GM21423 (cell line): ENCODE measurements around the gene NRP1.

Source experiments
- ATAC-seq: cut with Tn5 transposase; IDR thresholded peaks from one replicate; pipeline ENCODE4 v1.9.1; 2021; ENCODE audit warnings: mild to moderate bottlenecking, moderate library complexity; ENCODE audit not compliant: unreplicated experiment

The NRP1 gene

DNA sequence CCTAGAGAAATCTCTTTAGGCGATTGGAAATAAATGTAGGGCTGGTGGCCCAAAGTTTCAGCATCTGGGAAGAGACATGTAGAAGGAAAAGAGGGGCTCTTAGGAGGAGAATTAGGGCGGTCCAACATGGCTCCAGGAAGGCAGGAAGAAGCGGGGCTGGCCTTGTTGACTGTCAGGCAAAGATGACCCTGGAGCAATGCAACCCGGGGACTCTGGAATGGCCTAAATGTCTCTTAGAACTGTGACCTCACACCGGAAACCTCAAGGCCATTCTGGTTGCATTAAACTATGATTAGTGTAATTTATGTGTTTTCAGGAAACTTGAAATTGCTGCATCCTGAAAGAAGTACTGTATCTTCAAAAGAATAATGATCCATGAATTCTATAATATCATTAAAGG, 66.8 kb downstream of the NRP1 start:
- ATAC-seq: no peak

DNA sequence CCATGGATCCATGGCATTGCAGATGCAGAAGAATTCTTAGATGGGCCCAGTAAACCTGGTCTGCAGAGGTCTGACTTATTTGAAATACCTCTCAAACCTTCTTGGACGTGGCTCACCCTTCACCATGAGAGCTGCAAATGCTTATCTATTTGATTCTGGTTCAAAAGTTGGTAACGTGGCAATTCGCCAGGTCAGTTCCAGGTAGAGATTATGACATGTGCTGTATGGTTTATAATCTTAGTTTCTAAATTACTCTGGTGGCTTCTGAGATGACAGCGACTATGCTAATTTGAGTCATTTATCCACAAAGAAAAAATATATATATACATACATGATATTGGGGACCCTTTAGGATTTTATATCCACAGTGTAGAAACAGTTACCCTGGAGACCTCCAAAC, 68.8 kb downstream of the NRP1 start:
- ATAC-seq: no peak

DNA sequence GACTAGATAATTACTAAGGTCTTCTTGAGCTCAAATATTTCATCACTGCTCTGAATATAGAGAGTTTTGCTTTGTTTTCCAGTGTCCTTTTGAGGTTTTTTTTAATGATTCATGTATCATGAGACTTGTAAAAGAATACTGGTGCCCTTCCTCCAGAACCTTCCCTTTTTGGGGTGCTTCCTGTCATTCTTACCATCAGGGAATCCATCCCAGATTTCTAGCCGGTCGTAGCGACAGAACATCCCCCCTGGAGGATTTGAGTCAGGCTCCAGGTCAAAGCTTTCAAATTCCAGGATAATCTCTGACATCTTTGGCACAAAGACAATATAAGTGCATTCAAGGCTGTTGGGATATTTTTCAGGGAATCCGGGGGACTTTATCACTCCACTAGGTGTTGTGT, 71.0 kb downstream of the NRP1 start:
- ATAC-seq: no peak

DNA sequence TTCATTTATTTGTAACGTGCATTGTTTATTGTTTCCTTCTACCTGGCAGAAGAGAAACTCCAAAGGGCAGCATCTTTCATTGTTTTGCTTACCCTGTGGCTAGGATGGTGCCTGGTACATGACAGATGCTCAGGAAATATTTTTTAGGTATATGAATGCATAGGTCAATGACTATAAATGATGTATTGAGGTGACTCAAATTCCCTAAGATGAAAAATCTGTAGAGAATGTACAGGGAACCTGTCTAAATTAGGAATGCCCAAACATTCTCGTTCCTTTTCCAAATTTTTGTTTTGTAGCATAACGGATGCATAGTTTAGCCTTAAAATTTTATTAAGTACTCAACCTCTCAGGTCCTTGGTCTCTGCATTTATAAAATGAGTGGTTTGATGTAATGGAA, 71.6 kb downstream of the NRP1 start:
- no peak for ATAC-seq

DNA sequence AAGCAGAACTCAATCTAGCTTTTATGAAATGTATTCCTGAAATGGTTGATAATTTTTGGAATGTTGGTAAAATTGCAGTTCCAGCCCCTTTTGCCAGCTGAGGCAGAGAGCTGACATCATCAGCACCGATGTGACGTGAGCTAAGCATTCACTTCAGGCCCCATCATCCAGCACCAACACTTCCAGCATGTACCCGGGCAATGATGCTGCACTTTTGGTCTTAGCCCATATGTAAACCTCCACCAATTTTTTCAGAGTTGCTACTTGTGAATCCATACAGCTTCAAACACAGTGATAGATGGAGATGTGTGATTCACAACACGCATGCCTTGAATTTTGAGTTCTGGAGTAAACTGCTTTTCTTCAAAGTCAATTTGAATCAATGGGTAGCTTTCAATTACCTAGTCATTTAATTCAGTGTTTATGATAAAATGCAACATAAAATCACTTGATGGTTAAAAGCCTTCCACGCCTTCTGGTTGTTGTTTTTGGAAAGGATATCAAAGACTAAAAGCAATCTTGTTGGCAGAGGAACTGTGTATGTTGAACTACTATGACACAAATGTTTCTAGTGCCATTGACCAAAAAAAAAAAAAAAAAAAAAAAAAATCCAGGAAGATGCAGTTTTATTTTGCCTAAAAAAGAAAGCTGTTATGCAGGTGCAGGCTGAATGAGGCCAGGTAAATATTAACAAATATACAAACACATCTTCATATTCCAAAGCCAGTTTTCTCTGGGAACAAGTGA, 73.9 kb downstream of the NRP1 start:
- ATAC-seq: no peak

DNA sequence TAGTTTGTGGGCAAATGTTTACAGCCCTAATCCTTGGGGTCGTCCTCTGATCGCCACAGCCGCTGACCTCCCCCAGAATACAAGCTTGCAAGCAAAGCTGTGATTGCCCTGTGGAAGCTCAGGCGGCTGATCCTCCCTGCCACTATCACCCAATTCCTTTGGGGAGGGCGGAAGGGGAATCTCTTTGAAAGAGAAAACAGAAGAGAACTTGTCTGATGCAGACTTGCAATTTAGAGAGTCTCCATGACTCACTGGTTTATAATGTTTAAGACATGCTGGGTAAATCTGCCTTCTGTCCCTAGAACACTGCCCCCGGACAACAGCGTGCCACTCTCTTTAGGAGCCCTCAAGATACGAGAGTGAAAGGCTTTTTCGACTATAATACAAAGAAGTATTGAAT, 75.5 kb downstream of the NRP1 start:
- ATAC-seq: no peak

DNA sequence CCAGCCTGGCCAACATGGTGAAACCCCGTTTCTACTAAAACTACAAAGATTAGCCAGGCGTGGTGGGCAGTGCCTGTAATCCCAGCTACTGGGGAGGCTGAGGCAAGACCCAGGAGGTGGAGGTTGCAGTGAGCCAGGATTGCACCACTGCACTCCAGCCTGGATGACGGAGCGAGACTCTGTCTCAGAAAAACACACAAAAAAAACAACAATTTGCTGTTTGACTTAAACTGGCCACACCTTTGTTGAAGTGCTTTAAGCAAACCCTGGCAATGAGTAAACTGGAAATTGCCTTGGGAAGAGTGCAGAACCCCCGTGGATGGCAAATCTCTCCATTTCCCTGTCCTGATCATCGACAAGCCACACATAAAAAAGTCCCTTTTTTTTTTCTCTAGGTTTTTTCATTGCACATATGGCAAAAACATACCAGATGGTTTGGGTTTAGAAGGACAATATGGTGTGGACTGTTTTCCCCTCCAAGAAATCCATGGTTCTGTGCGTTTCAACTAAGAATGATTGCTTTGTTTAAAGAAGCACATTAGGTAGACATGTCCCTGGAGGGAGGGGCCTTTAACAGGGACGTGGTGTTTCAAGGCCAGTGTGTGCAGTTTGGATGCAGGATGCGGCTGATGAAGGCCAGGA, 76.9 kb downstream of the NRP1 start:
- no peak for ATAC-seq

DNA sequence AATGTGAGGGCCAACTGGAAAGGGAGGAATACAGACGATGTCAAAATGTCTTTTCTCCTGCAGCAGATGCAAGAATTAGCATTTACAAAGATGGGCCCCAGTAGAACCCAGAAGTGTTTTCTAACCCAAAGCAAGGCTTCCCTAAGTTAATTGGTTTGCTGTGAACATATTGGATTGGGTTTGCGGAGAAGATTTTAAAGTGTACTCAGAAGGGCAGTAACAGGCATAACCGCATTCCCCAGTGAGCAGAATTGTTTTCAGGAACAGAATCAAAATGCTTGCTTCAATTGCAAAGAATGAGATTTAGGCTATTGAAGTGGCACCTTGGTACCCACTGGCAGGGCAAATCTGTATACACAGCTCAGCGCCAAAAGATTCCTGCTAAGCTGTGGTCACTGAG, 78.0 kb downstream of the NRP1 start:
- ATAC-seq: no peak

DNA sequence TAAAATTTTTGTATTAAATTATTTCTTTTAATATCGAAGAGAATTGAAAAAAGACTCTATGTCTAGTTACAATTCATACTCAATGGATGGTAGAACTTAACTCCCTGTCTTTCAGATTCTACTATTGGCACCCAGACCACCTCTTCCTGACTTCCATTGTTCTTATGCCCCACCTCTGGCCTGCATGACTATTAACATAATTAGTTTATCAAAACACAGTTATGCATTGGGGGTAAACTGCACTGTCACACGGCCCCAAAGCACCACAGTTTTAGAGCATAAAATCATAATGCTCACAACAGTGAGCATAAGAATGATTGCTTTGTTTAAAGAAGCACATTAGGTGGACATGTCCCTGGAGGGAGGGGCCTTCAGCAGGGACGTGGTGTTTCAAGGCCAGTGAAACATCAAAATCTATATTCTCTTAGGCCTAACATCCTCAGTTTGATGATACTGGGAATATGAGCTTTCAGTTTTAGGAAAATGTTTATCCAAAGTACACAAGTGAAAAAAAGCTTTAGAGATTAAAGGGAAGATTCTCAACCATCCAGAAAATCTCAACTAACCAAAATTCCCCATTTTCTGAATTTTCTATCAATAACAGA, 79.8 kb downstream of the NRP1 start:
- ATAC-seq: no peak

DNA sequence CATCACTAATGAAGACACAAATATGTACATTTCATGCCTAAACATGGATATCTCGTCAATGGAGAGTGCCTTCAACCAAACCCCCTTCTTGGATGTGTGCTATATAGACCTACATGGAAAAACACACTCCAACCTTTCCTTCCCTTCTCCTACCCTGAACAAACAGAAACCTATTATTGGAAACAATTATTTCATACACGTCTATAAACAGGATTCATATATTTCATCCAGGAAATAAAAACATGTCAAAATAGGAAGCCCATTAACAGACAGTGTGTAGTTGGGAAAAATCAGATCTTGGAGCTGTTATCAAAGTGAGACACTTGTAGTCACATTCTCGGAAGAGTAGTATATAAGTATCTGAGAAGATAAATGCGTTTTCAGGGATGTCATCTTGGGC, 81.1 kb downstream of the NRP1 start:
- ATAC-seq: no peak

DNA sequence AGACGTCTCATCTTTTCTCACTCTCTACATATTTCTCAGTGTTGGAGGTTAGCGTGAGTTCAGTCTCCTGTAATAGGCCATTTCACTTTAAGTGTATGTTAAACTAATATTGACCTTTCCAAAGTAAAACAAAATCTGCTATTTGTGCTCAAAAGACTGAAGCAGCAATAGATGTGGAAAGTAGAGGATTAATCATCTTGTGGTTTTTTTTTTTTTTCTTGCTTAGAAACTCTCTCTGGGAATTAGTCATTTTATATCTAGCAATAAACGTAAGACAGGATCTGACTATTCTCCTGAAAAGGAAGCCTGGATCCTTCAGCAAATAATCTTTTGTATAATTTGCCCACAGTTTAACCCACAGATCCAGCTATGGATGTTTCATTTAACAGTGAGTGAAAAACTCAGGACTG, 81.7 kb downstream of the NRP1 start:
- ATAC-seq: no peak

DNA sequence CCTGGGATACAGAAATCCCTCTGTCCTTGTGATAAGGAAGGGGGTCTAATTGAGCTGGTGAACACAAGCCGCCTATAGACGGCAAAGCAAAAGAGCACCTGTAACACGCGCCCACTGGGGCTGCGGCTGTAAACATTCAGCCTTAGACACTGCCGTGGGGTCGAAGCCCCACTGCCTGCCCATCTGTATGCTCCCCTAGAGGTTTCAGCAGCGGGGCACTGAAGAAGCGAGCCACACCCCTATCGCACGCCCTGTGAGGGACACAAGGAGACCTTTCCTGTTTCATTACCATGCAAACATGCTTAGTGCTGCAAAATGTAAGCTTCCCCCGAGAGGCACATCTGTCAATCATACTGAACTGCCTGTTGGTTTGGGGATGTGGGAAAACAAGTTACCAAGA, 82.1 kb downstream of the NRP1 start:
- ATAC-seq: no peak

DNA sequence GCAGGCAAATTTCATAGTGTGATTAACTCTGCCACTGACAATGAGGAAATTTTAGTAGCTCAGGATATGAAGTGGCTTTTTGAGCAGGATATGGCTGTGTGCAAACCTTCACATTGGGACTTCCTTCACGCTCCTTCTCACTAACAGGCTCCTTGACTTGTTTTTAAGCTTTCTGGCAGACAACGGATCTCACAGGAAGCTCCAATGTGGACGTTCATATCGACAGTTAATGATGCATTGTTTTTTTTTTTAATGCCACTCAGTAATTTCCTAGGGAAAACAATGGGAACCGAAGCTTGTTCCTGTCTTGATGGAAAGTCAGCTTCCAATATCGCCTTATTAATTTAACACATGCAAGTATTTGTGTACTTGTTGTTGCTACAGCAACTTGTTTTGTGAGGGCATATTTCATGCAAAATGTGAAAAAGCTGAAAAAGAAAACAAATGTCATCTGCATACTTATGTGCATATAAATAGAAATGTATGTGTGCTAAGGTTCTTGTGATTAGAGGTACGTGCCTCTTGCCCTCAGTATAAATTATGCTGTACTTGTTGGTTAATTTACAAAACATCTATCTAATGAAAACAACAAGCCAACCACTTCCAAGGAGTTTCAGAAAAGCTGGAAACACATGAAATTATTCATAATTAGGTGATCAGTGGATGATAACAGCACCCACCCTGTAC, 84.7 kb downstream of the NRP1 start:
- ATAC-seq: no peak

DNA sequence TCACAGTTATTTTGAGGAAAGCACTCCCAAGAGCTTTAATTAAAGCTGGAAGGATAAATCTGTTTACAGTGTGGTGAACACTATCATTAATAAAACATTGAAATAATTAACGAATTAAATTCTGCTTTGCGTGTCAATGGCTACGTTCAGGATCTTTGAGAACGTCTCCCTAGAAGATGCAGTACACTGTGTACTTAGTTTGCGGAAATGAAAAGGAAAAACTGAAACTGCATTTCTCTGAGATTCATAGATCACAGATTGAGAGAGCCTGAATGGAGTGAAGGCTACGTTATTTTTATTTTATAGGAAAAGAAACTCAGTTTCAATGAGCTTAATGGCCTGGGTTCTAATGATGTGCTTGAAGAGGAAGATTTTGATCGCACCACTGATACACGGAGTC, 85.3 kb downstream of the NRP1 start:
- ATAC-seq: no peak

DNA sequence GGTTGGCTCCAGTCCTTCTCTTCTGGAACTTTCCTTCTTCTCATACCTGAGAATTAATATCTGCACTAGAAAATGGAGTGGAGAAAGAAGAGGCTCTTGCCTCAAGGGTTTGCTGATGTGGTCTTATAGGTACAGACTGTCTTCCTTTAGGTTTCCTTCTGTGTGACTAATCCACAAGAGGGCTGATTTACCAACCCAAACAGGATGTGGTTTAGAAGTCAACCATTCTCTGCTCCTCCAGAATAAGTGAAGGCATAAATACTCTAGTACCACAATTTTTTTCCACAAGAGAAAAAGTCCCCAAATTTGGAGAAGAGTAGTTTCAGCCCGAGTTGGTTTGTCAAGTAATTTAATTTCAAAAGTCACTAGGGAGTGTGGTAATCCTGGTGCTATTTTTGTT, 85.8 kb downstream of the NRP1 start:
- peak; percentile 91 for ATAC-seq

DNA sequence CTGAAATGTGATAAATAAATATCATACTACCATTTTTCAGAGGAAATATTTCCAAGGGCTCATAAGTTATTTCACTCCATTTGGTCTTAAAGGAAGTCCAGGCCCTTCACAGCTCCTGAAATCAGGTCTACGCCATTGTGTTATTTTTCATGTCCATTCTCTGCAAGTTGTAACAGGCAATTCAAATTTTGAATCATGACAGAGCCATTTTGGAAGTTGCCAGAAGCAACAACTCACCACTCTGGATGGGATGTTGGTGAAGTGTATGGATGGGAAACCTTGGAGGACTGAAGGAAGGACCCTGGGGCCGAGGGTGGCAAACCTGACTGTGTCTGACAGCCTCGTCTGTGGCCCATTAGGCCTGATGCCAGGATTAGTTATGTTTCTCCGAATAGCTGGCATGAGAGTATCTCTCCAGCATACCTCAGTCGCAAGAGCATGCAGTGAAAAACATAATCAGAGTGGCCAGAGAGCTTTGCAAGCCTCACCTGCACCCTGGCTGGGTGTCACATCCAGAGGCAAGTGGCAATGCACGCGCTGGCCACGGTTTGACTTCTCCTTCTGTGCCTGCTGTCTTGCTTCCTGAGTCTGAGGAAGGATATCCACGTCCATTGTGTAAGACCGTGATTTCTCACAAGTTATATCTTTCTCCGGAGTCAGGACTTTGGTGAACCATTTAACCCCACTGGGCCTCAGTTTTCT, 87.1 kb downstream of the NRP1 start:
- ATAC-seq: no peak

DNA sequence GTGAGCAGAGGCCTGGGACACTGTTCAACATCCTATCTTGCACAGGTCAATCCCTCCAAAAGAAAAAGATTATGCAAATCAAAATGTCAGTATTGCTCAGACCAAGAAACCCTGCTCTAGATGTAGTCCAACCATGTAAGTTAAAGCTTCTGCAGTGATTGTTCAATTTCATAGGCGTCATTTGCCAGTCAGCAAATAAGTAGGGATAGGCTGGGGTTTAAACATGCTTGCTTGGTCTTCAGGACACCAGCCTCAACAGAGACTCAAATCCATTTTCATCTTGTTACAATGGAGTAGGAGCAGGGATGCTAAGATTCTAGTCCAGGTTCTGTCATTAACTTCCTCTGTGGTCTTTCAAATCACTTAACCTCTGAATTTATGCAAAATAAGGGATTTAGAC, 89.1 kb downstream of the NRP1 start:
- no peak for ATAC-seq

DNA sequence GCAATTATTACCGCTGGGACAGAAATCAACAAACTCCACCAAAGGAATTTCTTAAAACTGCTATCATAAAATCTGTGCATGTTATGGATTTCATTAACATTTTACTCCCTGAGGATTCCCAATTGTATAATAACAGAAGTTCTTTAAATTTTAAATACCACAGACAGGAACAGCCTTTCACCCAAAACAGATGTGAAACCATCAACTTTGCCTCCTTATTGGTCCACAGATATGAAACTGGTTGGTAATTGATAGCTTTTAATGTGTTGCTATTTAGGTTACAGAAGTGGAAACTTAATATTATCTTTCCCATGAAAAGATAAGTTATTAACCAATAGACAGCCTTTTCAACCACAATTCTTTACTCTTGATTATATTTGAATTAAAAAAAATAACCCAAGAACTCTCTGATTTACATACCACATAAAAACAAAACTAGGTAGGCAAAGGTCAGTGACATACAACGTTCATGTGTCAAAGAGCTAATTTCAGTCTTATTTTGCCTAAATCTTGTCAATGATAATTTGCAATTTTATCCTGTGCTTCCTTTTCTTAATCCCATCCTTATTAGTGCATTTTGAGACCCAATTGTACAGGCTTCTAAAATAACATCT, 90.0 kb downstream of the NRP1 start:
- ATAC-seq: no peak

DNA sequence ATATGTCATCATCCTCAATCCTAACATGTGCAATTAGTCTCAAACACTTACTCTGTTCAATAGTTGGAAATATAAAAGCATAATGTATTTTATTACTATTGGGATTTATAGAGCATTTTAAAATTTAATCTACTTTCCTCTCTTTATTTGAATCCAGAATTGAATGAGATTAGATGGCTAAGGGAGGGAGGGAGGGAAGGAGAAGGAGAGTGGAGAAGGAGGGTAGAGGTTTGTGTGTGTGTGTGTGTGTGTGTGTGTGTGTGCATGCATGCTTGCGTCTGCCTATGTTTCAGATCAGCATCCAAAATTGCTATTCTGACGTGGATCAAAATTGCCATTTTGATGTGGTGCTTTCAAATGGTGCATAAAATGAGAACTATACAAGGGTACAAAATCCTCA, 90.8 kb downstream of the NRP1 start:
- ATAC-seq: no peak

DNA sequence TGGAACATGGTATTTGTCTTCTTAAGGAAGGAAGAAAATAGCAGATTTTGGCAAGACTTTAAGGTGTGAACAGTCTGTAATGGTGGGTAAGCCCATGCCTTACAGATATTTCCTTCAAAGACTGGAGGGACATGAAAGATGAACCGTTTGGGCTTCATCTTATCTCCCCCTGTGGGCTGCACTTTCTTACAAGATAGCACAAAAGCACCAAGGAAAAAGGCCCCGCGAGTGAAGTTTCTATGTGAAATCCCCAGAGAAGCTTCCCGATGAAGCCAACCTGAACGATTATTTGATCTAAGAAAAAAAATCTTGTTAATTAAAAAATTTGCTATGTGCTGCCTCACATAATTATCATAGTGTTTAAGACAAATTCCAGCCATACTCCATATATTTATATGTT, 91.5 kb downstream of the NRP1 start:
- ATAC-seq: no peak

DNA sequence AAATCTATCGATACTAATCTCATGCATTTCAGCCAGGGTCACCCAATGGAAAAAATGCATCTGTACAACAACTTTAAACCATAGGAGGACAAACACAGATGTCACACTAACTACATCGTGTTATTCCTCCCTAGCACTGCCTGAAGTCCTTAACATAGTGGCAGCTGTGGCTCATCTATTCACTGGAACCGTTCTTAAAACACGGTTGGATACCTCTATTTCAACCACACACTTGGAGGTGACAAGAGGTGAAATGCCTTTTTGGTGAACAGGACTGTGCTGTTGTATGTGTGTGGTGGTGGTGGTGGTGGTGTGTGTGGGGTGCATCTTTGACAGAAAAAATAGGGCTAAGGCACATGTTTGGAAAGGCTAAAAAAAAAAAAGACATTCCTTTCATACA, 93.1 kb downstream of the NRP1 start:
- ATAC-seq: no peak
